HepG2 (cell line): ENCODE data around the gene PNKP.

ENCODE experiments used
- CBX2 ChIP-seq, 2 experiments: fragments of 200-600 bp in 1 of 2; sonication (generic); formaldehyde crosslinking in 1 of 2; IDR thresholded peaks; 2 replicates each; pipeline versions ENCODE4 v1.7.0 to v1.8.1; 2018 to 2022; ENCODE audit warnings: low read depth in 2 of 2, low read length in 1 of 2, mild to moderate bottlenecking in 1 of 2, missing genetic modification reagents in 1 of 2
- CREB1 ChIP-seq, 2 experiments: fragments of 450-650 bp in 1 of 2; IDR thresholded peaks; 2 replicates each; pipeline ENCODE4 v1.6.1; 2016 to 2017; ENCODE audit warnings: control low read depth in 1 of 2, mild to moderate bottlenecking in 1 of 2, missing compliant biosample characterization in 1 of 2, missing genetic modification characterization in 1 of 2
- POLR2A ChIP-seq, 2 experiments: IDR thresholded peaks; 2 replicates each; pipeline ENCODE4 v1.6.1; 2011; ENCODE audit warnings: low read depth in 2 of 2, low read length in 2 of 2, mild to moderate bottlenecking in 1 of 2, moderate library complexity in 1 of 2; ENCODE audit not compliant: insufficient read depth in 1 of 2
- POLR2AphosphoS5 ChIP-seq: IDR thresholded peaks from 2 replicates; pipeline ENCODE4 v1.6.1; 2012; ENCODE audit warnings: low read depth, low read length
- SP1 ChIP-seq, 2 experiments: fragments of 450-650 bp in 1 of 2; sonication (generic) in 1 of 2; formaldehyde crosslinking in 1 of 2; IDR thresholded peaks; 2 replicates each; pipeline versions ENCODE4 v1.4.0 to v1.6.1; 2016 to 2020; ENCODE audit warnings: missing genetic modification reagents in 1 of 2
- SPEN ChIP-seq: sonication (generic); formaldehyde crosslinking; IDR thresholded peaks from 2 replicates; pipeline ENCODE4 v1.5.1; 2020; ENCODE audit warnings: low read depth, mild to moderate bottlenecking, missing genetic modification reagents
- TFAP4 ChIP-seq: sonication (generic); IDR thresholded peaks from 2 replicates; pipeline ENCODE4 v1.6.1; 2016; ENCODE audit warnings: low read depth, borderline replicate concordance
- XBP1 ChIP-seq: sonication (generic); formaldehyde crosslinking; IDR thresholded peaks from 2 replicates; pipeline ENCODE4 v1.5.0; 2020; ENCODE audit warnings: missing genetic modification reagents
- ZBTB40 ChIP-seq, 2 experiments: fragments of 450-650 bp in 1 of 2; sonication (generic) in 1 of 2; formaldehyde crosslinking in 1 of 2; IDR thresholded peaks; 2 replicates each; pipeline versions ENCODE4 v1.6.1 to v1.8.0; 2016 to 2022; ENCODE audit warnings: antibody characterized with exemption in 1 of 2, mild to moderate bottlenecking in 1 of 2, missing genetic modification reagents in 1 of 2
- ZNF788 ChIP-seq: sonication (generic); formaldehyde crosslinking; IDR thresholded peaks from 2 replicates; pipeline ENCODE4 v1.5.0; 2020; ENCODE audit warnings: mild to moderate bottlenecking, missing genetic modification reagents, borderline replicate concordance

GRCh38 chr19:49877879-49878743 lies 10.7 kb upstream of the PNKP start:
- no peak for TF ChIP-seq SPEN (CRISPR knock-in tag)
- TF ChIP-seq POLR2A (IDR thresholded peaks at IDR 0.05; ENCODE audit: insufficient read depth in 1 of 2, low read depth in 2 of 2, low read length in 2 of 2) = peak in 1 of 2 experiments; percentile 59; a peak in 3 of 4 replicates
- no peak for TF ChIP-seq CBX2 (IDR thresholded peaks at IDR 0.05; ENCODE audit: low read depth, low read length)
- no peak for TF ChIP-seq CBX2 (CRISPR knock-in tag; IDR thresholded peaks at IDR 0.05; ENCODE audit: low read depth)
- TF ChIP-seq CREB1 (IDR thresholded peaks at IDR 0.05) = no peak
- TF ChIP-seq CREB1 (CRISPR knock-in tag; IDR thresholded peaks at IDR 0.05) = no peak
- TF ChIP-seq ZBTB40 (IDR thresholded peaks at IDR 0.05) = no peak
- no peak for TF ChIP-seq ZBTB40 (CRISPR knock-in tag; IDR thresholded peaks at IDR 0.05)
- TF ChIP-seq SP1 (IDR thresholded peaks at IDR 0.05) = no peak
- TF ChIP-seq SP1 (CRISPR knock-in tag; IDR thresholded peaks at IDR 0.05) = peak; percentile 75
- no peak for TF ChIP-seq ZNF788
- TF ChIP-seq TFAP4 = peak; percentile 74; the same call in 1 of the 2 replicates
- no peak; the same call in 1 of the 2 replicates for TF ChIP-seq POLR2AphosphoS5
- TF ChIP-seq XBP1 (CRISPR knock-in tag) = no peak
